ENCODE measurements around the gene SLU7. TPM values are rescaled to one million over a fixed set of nuclear protein-coding genes. Genes with fewer than 3 reads are reported as not detected.
A peak's percentile ranks its signal among the peaks of the same experiment; 100 is the strongest.

The SLU7 gene
- total RNA-seq, 1 donor from 2014 or later, result 55.1 TPM

DNA sequence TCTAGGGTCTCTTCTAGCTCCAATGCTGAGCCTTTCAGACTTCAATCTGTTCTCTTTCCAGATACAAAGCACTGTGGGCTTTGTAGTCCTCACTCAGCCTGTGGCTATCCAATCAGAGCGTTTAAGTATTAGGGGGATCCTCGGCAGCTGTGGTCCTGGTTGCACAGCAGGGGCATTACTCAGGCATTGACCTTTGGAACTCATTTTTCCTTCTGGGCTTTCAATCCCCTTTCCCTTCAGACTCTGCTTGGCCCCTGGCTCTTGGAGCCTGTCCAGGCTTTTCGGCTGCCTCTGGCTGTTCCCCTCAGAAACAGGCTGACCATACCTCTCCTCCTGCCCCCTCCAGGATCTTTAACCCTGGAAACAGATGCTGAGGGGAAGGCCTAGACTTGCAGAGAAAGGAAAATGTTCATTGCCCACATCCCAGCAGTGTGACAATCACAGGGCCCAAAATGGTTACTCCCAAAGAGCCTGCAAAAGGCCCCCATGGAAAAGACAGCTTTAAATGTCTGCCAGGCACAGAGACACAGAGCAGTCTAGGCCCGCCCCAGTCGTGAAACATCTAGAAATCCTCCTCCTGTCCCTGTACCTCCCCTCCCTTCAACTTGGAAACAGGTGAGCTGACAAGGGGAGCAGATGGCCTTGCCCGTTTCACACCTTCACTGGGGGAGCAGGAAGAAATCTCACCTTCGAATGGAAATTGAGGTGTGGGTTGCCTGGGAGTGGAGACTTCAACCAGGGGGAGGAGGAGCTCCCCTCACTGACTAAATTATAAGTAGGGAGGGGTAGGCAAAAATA lies 62.1 kb downstream of the SLU7 start:
- H3K4me3 ChIP-seq, result no peak overlapping the region
- DNase-seq (no peak), ATAC-seq (no peak)
- H3K27ac ChIP-seq, result no peak overlapping the region
- H3K4me1 ChIP-seq, result peaks cover 32% of the 10 kb centered on the region
- H3K27me3 ChIP-seq (ENCODE audit: low read depth), result no peaks in the 10 kb centered on the region
- TF ChIP-seq, protein P1, sequence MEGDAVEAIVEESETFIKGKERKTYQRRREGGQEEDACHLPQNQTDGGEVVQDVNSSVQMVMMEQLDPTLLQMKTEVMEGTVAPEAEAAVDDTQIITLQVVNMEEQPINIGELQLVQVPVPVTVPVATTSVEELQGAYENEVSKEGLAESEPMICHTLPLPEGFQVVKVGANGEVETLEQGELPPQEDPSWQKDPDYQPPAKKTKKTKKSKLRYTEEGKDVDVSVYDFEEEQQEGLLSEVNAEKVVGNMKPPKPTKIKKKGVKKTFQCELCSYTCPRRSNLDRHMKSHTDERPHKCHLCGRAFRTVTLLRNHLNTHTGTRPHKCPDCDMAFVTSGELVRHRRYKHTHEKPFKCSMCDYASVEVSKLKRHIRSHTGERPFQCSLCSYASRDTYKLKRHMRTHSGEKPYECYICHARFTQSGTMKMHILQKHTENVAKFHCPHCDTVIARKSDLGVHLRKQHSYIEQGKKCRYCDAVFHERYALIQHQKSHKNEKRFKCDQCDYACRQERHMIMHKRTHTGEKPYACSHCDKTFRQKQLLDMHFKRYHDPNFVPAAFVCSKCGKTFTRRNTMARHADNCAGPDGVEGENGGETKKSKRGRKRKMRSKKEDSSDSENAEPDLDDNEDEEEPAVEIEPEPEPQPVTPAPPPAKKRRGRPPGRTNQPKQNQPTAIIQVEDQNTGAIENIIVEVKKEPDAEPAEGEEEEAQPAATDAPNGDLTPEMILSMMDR (IDR thresholded peaks at IDR 0.05), result no peak
- intact Hi-C loops (cut with DNase I), result no loop called here
- no peaks in the 10 kb centered on the region for H3K36me3 ChIP-seq
- no peaks in the 10 kb centered on the region for H3K9me3 ChIP-seq

DNA sequence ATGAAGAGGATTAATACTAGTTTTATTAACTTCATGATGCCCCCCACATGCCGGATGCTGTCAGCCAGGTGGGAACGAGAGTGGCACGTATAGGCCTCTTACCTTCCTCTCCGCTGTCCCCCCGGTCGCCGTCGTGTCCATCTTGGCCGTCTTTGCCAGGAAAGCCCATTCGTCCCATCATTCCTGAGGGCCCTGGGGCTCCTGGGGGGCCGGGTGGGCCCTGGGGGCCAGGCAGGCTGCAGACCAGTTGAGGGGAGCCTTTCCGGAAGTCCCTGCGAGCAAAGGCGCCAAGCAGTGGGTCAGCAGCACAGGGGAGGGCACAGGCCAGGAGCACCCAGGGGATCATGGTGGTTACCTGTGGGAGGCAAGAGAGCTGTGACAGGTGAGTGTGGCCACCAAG lies 64.2 kb downstream of the SLU7 start:
- Histone ChIP-seq H3K27me3 (ENCODE audit: low read depth) (no peaks in the 10 kb centered on the region), H3K27ac (no peak overlapping the region), H3K4me3 (no peak overlapping the region), H3K4me1 (peaks cover 17% of the 10 kb centered on the region), H3K9me3 (no peaks in the 10 kb centered on the region), H3K36me3 (no peaks in the 10 kb centered on the region)
- TF ChIP-seq, protein P1 (IDR thresholded peaks at IDR 0.05), result no peak
- DNase-seq (no peak), ATAC-seq (no peak)
- intact Hi-C loops (cut with DNase I), result no loop called here

DNA sequence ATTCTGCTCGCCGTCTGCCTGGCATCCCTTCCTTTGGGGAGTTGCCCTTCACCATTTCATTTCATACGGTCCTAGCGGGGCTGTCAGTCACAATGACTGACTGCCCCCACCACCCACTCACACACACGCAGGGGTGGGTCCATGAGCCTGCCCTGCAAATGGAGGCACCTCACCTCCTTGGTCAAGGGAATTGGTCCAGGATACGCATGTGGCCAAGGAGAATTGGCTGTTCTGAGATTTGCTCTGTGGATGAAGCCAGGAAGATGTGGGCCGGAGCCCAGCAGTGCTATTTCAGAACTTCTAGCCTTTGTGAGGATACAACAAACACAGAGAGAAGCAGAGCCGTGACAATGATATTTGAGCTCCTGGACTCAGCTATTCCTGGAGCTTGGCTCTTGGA lies 65.5 kb downstream of the SLU7 start:
- Histone ChIP-seq H3K4me1 (peaks cover 10% of the 10 kb centered on the region), H3K9me3 (no peaks in the 10 kb centered on the region), H3K4me3 (no peak overlapping the region), H3K27ac (no peak overlapping the region), H3K27me3 (ENCODE audit: low read depth) (no peaks in the 10 kb centered on the region), H3K36me3 (no peaks in the 10 kb centered on the region)
- ATAC-seq, result peak in 1 of 2 donors; percentile 16
- TF ChIP-seq, protein P1 (IDR thresholded peaks at IDR 0.05), result no peak
- intact Hi-C loops (cut with DNase I), result no loop called here
- no peak for DNase-seq

DNA sequence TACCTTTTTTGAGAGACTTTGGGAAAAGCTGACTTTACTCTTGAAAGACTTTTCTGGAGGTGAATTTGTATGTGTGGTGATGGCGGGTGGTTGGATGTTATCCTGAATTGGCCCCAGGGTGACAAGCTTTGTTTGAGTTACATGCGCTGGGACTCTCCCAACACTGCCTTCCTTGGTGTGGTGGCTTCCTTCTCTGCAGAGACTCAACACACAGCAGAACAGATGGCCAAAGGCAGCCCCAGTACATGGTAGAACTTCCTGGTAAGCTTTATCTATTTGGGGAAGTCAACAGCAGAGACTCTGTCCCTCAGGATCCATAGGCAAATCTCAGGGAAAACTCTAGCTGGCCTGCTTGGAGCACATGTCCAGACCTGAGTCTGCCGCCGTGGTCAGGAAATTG lies 66.6 kb downstream of the SLU7 start:
- Histone ChIP-seq H3K9me3 (no peaks in the 10 kb centered on the region), H3K36me3 (no peaks in the 10 kb centered on the region), H3K27ac (no peak overlapping the region), H3K4me3 (no peak overlapping the region), H3K27me3 (ENCODE audit: low read depth) (no peaks in the 10 kb centered on the region), H3K4me1 (peaks cover 9% of the 10 kb centered on the region)
- intact Hi-C loops (cut with DNase I), result no loop called here
- ATAC-seq (no peak), DNase-seq (no peak)
- TF ChIP-seq, protein P1 (IDR thresholded peaks at IDR 0.05), result no peak

Other genes with a start within 250 kb of the SLU7 start
- 4.9 TPM for gene FABP6, start 189.6 kb downstream of the SLU7 start, total RNA-seq
- gene CCNJL, start 106.5 kb downstream of the SLU7 start, total RNA-seq, result 15.5 TPM
- 1.6 TPM for gene C1QTNF2, start 48.5 kb downstream of the SLU7 start, total RNA-seq
- 6.1 TPM for gene FAM200C, start 19.0 kb downstream of the SLU7 start, total RNA-seq
- gene PTTG1, start 2.8 kb upstream of the SLU7 start, total RNA-seq, result 9.1 TPM